GM12872 (cell line): ENCODE results near the gene TEDDM1.

Experiments used
- TF ChIP-seq, protein P1 (sequence below): IDR thresholded peaks from 3 replicates; pipeline ENCODE4 v1.5.1; 2011; ENCODE audit warnings: low read depth, mild to moderate bottlenecking, low read length, moderate library complexity; ENCODE audit not compliant: insufficient read depth

The TEDDM1 gene

DNA sequence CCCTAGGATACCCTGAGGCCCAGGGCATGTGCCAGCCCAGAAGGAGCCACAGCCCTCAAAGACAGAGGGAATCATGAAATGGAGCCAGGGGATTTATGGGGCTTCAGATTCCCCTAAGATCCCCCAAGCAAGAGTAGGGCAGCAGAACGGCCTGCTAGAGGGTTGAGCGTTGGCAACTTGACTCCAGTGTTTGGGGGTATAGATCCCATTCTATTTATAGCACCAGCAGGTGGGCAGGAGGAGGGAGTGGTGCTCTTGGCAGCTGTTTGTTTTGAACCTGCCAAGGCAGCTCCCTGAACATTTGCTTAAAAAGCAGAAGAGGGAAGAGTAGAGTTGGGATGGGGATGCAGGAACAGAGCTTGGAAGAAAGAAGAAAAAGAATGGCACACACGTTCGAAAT lies 42.6 kb downstream of the TEDDM1 start:
- TF ChIP-seq, protein P1, sequence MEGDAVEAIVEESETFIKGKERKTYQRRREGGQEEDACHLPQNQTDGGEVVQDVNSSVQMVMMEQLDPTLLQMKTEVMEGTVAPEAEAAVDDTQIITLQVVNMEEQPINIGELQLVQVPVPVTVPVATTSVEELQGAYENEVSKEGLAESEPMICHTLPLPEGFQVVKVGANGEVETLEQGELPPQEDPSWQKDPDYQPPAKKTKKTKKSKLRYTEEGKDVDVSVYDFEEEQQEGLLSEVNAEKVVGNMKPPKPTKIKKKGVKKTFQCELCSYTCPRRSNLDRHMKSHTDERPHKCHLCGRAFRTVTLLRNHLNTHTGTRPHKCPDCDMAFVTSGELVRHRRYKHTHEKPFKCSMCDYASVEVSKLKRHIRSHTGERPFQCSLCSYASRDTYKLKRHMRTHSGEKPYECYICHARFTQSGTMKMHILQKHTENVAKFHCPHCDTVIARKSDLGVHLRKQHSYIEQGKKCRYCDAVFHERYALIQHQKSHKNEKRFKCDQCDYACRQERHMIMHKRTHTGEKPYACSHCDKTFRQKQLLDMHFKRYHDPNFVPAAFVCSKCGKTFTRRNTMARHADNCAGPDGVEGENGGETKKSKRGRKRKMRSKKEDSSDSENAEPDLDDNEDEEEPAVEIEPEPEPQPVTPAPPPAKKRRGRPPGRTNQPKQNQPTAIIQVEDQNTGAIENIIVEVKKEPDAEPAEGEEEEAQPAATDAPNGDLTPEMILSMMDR: no peak

DNA sequence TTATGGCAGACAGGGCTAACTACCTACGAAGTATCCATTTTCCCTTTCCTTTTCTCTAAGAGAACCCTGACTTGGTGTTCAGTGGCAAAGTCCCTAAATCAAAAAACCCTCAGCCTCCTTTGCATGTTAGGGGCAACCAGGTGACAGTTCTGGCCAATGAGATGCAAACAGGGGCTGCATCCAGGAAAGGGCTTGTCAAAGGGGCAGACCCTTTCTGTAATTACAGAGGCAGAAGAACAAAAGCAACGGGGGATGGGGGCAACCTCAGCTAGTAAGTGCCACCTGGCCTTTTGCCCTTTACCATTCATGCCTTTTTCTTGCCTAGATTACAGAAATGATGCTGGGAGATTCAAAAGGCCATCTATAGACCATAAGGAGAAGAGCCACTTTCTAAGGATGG lies 43.3 kb downstream of the TEDDM1 start:
- TF ChIP-seq, protein P1: no peak

DNA sequence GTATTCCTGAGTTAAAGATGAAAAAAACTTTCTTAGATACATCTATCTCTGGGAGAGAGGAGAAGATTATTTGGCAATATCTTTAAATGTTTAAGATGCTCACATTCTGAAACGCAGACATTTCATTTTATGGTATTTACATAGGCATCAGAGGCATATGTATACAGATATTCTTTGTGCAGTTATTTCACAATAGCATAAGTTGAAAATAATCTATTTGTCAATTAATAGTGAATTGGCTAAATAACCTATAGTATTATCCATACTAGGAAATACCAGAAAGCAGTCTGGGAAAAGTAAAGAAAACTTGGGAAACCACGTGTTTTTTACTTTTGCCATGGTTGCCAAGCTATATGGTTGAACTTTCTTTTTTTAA lies 44.8 kb downstream of the TEDDM1 start:
- TF ChIP-seq, protein P1: no peak

DNA sequence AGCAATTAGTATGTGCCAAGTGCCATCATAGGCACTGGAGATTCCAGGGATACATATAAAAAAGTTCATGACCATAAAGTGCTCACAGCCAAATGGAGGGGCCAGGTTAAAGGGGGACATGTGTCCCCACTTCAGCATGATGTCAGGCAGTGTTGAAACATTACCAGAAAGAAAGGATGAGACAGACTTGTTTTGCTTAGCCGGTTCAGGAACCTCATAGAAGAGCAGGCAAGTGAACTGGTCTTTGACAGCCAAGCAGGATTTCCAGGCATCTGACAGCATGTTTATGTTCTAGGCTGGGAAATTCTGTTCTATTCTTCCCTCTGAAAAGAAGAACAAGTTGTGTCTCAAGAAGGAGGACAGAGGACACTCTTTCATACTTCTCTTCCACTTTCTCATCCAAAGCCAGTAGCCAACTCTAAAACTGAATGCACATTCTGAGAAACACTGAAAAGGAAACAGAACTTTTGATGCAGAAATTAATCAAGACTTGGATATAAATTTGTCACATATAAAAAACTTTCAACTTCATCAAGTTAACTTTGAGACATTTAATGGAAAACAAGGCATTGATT lies 48.6 kb downstream of the TEDDM1 start:
- TF ChIP-seq, protein P1: no peak

DNA sequence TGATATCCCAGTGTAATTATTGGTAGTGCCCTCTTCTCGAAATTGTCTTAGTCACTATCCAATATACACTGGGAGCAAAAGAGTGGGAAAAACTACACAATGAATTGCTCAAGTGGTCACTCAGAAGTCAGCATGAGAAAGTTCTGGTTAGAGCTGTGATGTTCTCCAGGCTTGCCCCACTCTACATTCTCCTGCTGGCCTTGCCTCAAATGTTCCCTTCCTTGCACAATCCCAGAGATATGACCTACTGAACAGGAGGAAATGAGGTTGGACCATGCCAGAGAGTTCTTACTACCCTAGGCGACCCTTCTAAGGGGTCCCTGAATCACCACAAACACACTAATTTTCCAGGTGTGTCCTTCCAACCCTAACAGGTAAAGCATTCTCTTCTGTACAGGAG lies 49.6 kb downstream of the TEDDM1 start:
- TF ChIP-seq, protein P1: no peak

DNA sequence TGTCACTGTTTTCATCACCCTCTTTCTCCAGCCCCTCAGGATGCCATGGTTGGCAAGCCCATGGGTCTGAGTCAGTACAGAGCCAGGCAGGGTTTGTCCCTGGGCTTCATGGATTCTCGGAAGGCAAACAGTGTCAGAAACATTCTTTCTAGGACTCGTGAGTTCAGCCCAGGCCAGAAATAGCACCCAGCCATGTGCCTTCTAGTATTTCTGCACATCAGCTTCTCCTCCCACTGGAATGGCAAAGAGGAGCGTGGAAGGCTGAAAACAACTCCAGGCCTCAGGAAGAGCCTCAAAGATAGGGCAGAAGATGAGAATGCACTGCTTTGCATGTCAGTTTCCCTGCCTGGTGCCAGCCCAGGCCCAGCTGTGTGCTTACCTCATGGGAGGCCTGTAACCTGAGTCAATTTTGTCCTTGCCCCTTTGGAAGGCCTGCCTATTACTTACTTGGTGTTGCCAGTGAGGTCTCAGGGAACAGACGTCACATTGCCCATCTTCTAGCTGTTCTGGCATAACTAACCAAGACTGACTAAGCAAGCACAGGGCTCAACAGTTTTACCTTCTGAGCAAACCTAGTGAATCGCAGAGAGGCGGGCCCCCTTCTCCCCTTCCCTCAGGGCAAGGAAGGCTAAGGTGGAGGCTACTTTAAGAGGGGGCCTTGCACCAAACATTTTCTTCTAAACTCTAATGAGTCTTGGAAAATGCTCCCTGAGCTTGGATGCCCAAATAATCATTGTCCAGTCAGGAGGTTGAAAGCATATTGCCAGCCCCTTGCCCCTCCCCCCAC lies 51.3 kb downstream of the TEDDM1 start:
- TF ChIP-seq, protein P1: no peak
